ENCODE measurements around the gene UGCG.
"Not testable (repeated sequence)": the region's sequence is repeated elsewhere in the genome, so short reads cannot be mapped to it uniquely, and the experiment has no call there.

Gene UGCG

GRCh38 chr9:111890867-111891266 is 5.7 kb upstream of the UGCG start:
- DNase-seq (ENCODE audit: low spot score): not testable (repeated sequence)

DNA sequence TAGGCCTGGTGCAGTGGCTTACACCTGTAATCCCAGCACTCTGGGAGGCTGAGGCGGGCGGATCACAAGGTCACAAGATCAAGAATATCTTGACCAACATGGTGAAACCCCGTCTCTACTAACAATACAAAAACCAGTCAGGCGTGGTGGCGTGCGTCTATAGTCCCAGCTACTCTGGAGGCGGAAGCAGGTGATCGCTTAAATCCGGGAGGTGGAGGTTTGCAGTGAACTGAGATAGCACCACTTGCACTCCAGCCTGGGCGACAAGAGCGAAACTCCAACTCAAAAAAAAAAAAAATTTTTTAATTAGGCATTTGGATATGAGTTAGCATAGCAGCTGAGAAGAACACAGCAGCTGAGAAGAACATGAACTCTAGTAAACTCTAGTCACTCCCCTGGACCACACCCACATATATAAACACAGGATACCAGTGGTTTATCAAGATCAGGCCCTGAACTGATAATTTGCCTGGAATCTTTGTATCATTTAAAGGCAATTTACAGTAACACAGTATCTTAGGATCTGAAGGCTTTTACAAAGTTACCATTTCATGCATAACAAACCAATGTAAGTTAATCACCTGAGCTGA is 4.6 kb upstream of the UGCG start:
- no peak for DNase-seq (ENCODE audit: low spot score)

DNA sequence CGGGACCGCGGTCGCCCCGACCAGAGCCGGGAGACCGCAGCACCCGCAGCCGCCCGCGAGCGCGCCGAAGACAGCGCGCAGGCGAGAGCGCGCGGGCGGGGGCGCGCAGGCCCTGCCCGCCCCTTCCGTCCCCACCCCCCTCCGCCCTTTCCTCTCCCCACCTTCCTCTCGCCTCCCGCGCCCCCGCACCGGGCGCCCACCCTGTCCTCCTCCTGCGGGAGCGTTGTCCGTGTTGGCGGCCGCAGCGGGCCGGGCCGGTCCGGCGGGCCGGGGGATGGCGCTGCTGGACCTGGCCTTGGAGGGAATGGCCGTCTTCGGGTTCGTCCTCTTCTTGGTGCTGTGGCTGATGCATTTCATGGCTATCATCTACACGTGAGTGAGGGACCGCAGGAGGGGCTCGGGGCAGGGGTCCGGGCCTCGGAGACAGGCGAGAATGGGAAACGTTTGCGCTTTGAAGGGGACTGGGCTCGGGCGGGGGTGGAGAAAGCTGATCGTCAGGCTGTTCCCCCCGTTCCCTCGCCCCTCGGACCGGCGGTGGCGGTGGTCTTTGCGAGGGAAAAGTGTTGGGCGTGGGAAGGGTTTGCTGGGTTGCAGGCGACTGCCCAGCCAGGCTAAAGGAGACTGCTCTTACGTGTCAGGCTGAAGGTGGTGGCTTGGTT is 457 bp downstream of the UGCG start:
- peak; percentile 15 for DNase-seq (ENCODE audit: low spot score)

DNA sequence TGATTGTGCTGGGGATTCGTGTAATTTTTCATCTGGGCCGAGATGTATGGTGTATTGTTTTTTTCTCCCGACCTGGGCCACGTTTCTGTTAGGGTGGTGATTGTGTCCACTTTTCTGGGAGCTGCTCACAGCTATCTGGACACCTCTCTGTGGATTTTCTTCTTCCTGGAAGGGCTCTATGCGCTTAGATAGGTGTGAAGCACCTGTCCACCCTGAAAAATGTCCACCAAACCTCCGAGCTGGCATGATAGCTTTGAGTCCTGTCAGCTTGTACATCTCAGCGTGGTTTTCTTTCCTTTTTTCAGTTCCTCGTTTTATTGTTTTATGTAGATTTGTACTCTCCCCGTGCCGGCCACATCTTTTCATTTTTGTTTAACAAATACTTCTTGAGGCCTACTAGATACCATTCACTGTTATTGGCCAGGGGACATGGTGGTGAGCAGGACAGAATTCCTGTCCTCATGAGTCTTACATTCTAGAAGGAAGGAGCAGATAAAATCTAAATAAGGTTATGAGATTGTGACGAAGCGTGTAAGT is 1.1 kb downstream of the UGCG start:
- no peak for DNase-seq (ENCODE audit: low spot score)

DNA sequence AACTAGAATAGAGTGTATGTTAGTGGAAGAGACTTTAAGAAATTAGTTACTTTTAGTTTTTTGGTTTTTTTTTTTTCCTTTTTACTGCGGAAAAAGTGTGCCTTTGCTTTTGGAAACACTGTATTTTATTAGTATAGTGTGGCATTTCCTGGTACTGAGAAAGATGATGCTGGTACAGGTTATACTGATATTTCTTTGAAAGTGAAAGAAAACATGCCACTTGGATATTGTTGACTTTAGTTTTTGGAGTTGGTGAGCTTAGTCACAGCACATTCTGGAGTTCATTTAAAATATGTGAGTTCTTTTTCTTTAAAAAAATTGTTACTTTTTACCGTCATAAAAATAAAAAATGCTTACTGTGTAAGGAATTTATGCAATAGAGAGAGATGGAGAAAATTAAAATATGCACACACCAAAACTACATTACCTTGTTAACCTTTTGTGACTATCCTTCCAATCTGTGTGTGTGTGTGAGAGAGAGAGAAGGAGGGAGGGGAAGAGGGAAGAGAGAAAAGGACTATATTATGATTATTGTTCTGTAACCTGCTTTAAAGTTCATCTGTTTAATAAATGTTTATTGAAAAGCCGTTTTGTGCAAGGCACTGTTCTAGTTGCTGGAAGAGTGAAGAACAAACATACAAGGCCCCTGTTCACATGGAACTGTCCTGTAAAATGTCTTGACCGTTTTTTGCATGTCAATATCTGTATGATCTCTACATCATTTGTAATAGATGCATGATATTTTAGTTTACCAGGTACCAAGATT is 1.9 kb downstream of the UGCG start:
- DNase-seq (ENCODE audit: low spot score): peak; percentile 18

- no peak for DNase-seq (ENCODE audit: low spot score)
Measured at GRCh38 chr9:111900151-111900857, 3.7 kb downstream of the UGCG start.

- DNase-seq (ENCODE audit: low spot score): no peak
Measured at GRCh38 chr9:111900858-111901612, 4.4 kb downstream of the UGCG start.

GRCh38 chr9:111902391-111903139 is 6.0 kb downstream of the UGCG start:
- DNase-seq (ENCODE audit: low spot score): no peak

- DNase-seq (ENCODE audit: low spot score): not testable (repeated sequence)
Measured at GRCh38 chr9:111903535-111903934, 6.9 kb downstream of the UGCG start.

DNA sequence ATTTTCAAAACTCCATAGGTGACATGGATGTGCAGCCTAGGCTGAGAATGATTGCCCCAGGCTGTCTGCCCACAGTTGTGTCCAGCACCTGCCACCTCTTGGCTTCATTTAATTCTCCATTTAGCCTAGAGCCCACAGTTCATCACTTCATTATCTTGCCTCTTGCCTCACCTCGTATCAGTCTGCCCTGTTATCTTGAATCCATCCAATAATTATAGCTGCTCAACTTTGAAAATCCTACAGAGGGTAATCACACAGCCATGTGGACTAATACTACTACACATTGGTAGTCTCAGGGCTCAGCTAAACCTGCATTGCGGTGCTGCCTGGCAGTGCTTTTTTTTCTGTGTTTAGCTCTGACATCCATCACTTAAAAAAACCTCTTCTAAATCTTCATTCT is 7.4 kb downstream of the UGCG start:
- DNase-seq (ENCODE audit: low spot score): no peak

- DNase-seq (ENCODE audit: low spot score): no peak
Measured at GRCh38 chr9:111904891-111905291, 8.3 kb downstream of the UGCG start.

DNA sequence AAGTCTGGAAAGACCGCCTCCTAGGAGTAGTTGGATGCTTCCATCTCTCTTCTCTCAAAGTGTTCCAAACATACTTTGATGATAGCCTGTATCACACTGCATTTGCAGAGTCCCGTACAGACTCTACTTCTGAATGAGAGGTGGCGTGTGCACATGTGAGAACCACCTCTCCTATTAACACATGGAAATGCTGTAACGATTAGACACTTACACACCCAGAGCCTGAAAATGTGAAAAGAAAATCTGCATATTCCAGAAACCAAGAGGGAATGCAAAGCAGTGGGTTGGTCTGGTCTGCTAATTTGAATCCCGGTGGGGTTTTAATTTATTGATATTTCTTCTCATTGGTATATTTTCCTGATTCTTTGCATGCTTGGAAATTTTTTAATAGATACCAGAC is 10.5 kb downstream of the UGCG start:
- no peak for DNase-seq (ENCODE audit: low spot score)

DNA sequence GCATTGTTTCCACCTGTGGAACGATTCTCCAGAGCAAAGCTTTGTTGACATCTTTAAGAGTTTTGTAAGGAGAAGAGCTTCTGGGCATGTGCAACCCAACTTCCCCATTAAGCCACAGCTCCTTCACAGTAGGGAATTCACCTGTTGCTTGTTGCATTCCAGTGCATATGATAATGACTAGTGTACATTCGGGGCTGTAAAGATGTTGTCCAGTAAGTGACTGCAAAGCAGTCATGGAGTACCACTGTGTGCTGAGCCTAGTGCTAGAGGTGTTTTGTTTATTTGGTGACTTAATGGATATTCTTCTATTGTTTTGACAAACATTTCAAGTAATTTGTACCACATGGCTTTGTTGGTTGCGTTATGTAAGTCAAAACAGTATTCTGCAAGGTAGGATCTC is 12.8 kb downstream of the UGCG start:
- no peak for DNase-seq (ENCODE audit: low spot score)

DNA sequence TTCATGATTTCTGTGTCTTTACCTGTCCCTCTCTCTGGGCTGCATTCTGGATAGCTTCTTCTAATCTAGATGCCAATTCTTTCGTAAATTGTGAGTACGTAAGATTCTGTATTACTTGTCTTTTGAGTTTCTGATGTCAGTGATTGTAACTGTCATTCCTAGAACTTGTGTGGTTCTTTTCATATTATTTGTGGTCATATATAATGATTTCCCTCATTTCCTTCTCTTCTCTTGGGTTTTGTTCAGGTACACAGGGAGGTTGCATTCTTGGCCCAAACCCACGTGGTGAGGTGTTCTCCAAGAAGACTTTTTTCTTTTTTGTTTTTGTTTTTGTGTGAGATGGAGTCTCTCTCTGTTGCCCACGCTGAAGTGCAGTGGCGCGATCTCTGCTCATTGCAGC is 13.8 kb downstream of the UGCG start:
- DNase-seq (ENCODE audit: low spot score): peak; percentile 24

GRCh38 chr9:111913159-111913558 is 16.5 kb downstream of the UGCG start:
- no peak for DNase-seq (ENCODE audit: low spot score)

- peak; percentile 25 for DNase-seq (ENCODE audit: low spot score)
Measured at GRCh38 chr9:111914749-111915424, 18.3 kb downstream of the UGCG start.

DNA sequence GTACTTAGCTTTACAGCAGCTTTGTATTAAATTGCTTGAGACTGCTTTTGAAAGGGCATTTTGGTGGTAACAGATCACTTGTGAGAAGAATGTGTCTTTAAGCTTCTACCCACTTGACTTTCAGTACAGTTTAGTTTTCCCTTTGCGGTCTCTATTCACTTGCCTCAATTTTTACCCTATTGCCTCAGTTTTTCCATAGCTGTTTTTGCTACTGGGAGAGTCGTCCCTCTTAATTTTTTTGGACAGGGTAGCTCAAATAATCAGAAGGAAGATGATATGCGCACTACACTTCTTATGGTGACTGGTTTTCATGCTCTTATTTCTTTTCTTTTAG is 18.8 kb downstream of the UGCG start:
- DNase-seq (ENCODE audit: low spot score): peak; percentile 41

- DNase-seq (ENCODE audit: low spot score): peak; percentile 78
Measured at GRCh38 chr9:111916234-111916645, 19.6 kb downstream of the UGCG start.

- no peak for DNase-seq (ENCODE audit: low spot score)
Measured at GRCh38 chr9:111917201-111917600, 20.6 kb downstream of the UGCG start.

GRCh38 chr9:111917980-111918379 is 21.4 kb downstream of the UGCG start:
- no peak for DNase-seq (ENCODE audit: low spot score)

GRCh38 chr9:111919875-111920274 is 23.3 kb downstream of the UGCG start:
- DNase-seq (ENCODE audit: low spot score): no peak
